ENCODE data around the gene LARP4B. TPM values are rescaled to one million over a fixed set of nuclear protein-coding genes. Genes with fewer than 3 reads are reported as not detected.

Gene LARP4B
- total RNA-seq, 4 donors from 2014 or later: 17.4 to 76.8 (median 32.2) TPM

DNA sequence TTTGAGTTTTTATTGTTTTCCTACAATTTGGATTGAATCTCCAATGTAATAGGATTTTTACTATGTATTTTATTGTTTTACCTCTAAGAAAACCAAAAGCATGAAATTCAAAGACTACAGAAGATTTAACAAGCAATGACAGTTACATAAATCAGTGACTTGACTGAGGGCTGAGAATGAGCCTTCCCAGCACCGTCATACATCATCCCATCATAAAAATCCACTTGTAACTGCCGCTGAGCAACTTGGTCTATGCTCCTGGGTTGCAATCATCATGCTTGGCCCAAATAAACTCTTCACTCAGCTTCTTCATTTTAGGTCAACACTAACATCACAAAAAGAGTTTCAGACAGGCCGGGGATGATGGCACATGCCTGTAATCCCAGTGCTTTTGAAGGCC, 13.5 kb downstream of the LARP4B start:
- H3K27me3 ChIP-seq: no peaks in the 10 kb centered on the region
- no peak overlapping the region for H3K4me3 ChIP-seq
- DNase-seq: no peak
- H3K27ac ChIP-seq: no peak overlapping the region
- no peaks in the 10 kb centered on the region for H3K9me3 ChIP-seq
- intact Hi-C loops (cut with DNase I; ENCODE audit: low total_unique reads): no loop called here
- no peaks in the 10 kb centered on the region for H3K4me1 ChIP-seq
- TF ChIP-seq, protein P1, sequence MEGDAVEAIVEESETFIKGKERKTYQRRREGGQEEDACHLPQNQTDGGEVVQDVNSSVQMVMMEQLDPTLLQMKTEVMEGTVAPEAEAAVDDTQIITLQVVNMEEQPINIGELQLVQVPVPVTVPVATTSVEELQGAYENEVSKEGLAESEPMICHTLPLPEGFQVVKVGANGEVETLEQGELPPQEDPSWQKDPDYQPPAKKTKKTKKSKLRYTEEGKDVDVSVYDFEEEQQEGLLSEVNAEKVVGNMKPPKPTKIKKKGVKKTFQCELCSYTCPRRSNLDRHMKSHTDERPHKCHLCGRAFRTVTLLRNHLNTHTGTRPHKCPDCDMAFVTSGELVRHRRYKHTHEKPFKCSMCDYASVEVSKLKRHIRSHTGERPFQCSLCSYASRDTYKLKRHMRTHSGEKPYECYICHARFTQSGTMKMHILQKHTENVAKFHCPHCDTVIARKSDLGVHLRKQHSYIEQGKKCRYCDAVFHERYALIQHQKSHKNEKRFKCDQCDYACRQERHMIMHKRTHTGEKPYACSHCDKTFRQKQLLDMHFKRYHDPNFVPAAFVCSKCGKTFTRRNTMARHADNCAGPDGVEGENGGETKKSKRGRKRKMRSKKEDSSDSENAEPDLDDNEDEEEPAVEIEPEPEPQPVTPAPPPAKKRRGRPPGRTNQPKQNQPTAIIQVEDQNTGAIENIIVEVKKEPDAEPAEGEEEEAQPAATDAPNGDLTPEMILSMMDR (IDR thresholded peaks at IDR 0.05): no peak
- TF ChIP-seq POLR2A (IDR thresholded peaks at IDR 0.05): no peak
- H3K36me3 ChIP-seq: no peaks in the 10 kb centered on the region

DNA sequence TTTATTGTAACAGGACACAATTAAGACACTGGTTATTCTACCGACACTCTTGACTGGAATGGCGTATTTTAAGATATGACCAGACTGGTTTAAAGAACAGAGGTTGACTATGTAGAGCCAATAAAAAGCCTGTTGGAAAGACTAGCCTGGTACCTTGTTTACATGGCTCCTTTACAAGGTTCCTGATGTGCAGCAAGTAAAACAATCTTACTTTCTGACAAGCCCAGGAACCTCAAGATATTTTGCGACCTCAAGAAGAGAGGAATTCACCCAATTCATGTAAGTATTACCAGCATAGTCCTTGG, 14.1 kb downstream of the LARP4B start:
- intact Hi-C loops (cut with DNase I; ENCODE audit: low total_unique reads): no loop called here
- no peak for DNase-seq

DNA sequence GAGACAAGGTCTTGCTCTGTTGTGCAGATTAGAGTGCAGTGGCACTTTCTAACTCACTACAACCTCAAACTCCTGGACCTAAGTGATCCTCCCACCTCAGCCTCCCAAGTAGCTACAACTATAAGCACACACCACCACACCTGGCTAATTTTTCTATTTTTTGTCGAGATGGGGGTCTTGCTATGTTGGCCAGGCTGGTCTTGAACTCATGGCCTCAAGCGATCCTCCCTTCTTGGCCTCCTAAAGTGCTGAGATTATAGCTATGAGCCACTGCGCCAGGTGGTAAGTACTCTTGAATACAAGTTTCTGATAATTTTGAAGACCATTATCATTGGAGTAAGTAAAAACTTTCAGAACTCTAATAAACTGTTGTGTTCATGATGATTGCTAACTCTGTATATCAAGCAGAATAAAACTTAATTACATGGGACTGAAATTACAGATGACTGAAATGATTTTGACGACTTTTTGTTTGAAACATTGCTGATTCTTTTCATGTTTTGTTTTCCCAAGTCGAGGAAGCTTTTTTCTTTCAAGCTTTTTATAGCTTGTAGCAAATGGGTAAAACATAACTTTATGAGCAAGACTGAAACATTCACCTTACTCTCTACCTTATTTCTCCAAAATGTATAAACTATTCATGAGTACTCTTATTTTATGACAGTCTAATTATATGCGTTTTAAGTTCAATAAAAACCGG, 14.6 kb downstream of the LARP4B start:
- H3K4me3 ChIP-seq: no peak overlapping the region
- TF ChIP-seq, protein P1 (IDR thresholded peaks at IDR 0.05): no peak
- no peak for TF ChIP-seq POLR2A (IDR thresholded peaks at IDR 0.05)
- intact Hi-C loops (cut with DNase I; ENCODE audit: low total_unique reads): no loop called here
- H3K9me3 ChIP-seq: no peaks in the 10 kb centered on the region
- no peak for DNase-seq
- H3K27ac ChIP-seq: no peak overlapping the region
- no peaks in the 10 kb centered on the region for H3K27me3 ChIP-seq
- no peaks in the 10 kb centered on the region for H3K4me1 ChIP-seq
- H3K36me3 ChIP-seq: no peaks in the 10 kb centered on the region

More for the DNA sequence above, 14.1 kb downstream of the LARP4B start:
- Histone ChIP-seq H3K9me3 (no peaks in the 10 kb centered on the region), H3K4me1 (no peaks in the 10 kb centered on the region), H3K36me3 (no peaks in the 10 kb centered on the region), H3K27ac (no peak overlapping the region), H3K27me3 (no peaks in the 10 kb centered on the region), H3K4me3 (no peak overlapping the region)
- TF ChIP-seq POLR2A (IDR thresholded peaks at IDR 0.05): no peak
- TF ChIP-seq, protein P1 (IDR thresholded peaks at IDR 0.05): no peak

DNA sequence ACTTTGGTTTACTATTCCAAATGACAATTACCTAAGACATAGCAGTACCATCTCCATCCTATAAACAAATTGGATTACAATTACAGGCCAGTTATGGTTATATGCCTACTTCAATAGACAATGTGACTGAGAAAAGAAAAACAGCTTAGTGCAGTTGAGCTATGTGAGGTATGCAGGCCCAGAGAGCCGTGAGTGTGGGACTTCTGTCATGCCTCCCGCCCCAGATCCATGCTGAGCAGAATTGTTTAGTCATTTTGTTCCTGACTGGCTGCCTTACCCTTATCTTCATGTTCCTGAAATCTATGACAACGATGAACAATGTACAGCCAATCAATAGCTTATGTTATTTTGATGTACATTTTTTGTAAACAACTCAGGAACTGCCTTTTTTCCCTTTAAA, 21.7 kb downstream of the LARP4B start:
- DNase-seq: no peak
- Histone ChIP-seq H3K9me3 (no peaks in the 10 kb centered on the region), H3K36me3 (no peaks in the 10 kb centered on the region), H3K27ac (no peak overlapping the region), H3K27me3 (no peaks in the 10 kb centered on the region), H3K4me1 (no peaks in the 10 kb centered on the region), H3K4me3 (no peak overlapping the region)
- TF ChIP-seq POLR2A (IDR thresholded peaks at IDR 0.05): no peak
- TF ChIP-seq, protein P1 (IDR thresholded peaks at IDR 0.05): no peak
- intact Hi-C loops (cut with DNase I; ENCODE audit: low total_unique reads): no loop called here

DNA sequence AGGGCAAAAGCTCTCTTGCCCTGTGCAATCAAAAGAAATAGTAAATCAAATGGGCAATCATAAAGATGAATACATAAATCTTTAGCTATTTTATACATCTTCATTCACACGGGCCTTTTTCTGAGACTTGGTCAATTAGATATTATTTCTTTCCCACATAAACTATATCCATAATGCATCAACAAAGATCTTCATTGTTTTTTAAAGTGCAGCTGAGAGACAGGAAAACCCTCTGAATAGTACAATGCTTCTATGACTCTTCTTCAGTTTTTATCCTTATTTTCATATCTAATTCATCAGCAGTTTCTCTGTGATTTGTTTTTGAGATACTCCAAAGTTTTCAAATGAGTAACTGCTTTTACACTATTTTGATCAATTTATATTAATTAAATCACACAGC, 25.5 kb downstream of the LARP4B start:
- no peaks in the 10 kb centered on the region for H3K9me3 ChIP-seq
- no peak overlapping the region for H3K27ac ChIP-seq
- intact Hi-C loops (cut with DNase I; ENCODE audit: low total_unique reads): no loop called here
- no peaks in the 10 kb centered on the region for H3K4me1 ChIP-seq
- TF ChIP-seq, protein P1 (IDR thresholded peaks at IDR 0.05): no peak
- no peak for TF ChIP-seq POLR2A (IDR thresholded peaks at IDR 0.05)
- no peak for DNase-seq
- H3K4me3 ChIP-seq: no peak overlapping the region
- H3K27me3 ChIP-seq: no peaks in the 10 kb centered on the region
- H3K36me3 ChIP-seq: no peaks in the 10 kb centered on the region

Data from uterus (tissue), 4 donors.